ENCODE data around the gene OPCML.

Gene OPCML

GRCh38 chr11:133207995-133208394, 324.3 kb downstream of the OPCML start:
- TF ChIP-seq ZNF70 (CRISPR knock-in tag; IDR thresholded peaks at IDR 0.05) (no peak), ZNF8 (CRISPR knock-in tag; IDR thresholded peaks at IDR 0.05) (no peak), ESRRG (CRISPR knock-in tag; IDR thresholded peaks at IDR 0.05) (no peak), RARB (CRISPR knock-in tag; IDR thresholded peaks at IDR 0.05) (no peak), POU6F1 (CRISPR knock-in tag; IDR thresholded peaks at IDR 0.05; ENCODE audit: borderline replicate concordance, low read depth) (no peak), PPARA (CRISPR knock-in tag; IDR thresholded peaks at IDR 0.05; ENCODE audit: borderline replicate concordance) (no peak), ARNTL (CRISPR knock-in tag; IDR thresholded peaks at IDR 0.05; ENCODE audit: borderline replicate concordance, low read depth) (no peak), ZFP3 (CRISPR knock-in tag; IDR thresholded peaks at IDR 0.05) (no peak), BACH2 (CRISPR knock-in tag; IDR thresholded peaks at IDR 0.05; ENCODE audit: borderline replicate concordance) (no peak), ZC3H10 (CRISPR knock-in tag; IDR thresholded peaks at IDR 0.05) (no peak), PATZ1 (CRISPR knock-in tag; IDR thresholded peaks at IDR 0.05; ENCODE audit: borderline replicate concordance) (no peak), CSDC2 (CRISPR knock-in tag; IDR thresholded peaks at IDR 0.05) (no peak)
- ATAC-seq = no peak

- TF ChIP-seq CSRNP3 (CRISPR knock-in tag; IDR thresholded peaks at IDR 0.05) (no peak), CREB5 (CRISPR knock-in tag; IDR thresholded peaks at IDR 0.05; ENCODE audit: low read depth) (no peak), RARB (CRISPR knock-in tag; IDR thresholded peaks at IDR 0.05) (no peak), CSDC2 (CRISPR knock-in tag; IDR thresholded peaks at IDR 0.05) (no peak), ZNF565 (CRISPR knock-in tag; conservative IDR thresholded peaks at IDR 0.05; ENCODE audit: low read depth) (no peak), TCF4 (CRISPR knock-in tag; IDR thresholded peaks at IDR 0.05; ENCODE audit: borderline replicate concordance) (no peak), ARNTL (CRISPR knock-in tag; IDR thresholded peaks at IDR 0.05; ENCODE audit: borderline replicate concordance, low read depth) (no peak), ZFP3 (CRISPR knock-in tag; IDR thresholded peaks at IDR 0.05) (no peak), PATZ1 (CRISPR knock-in tag; IDR thresholded peaks at IDR 0.05; ENCODE audit: borderline replicate concordance) (no peak), OSR1 (CRISPR knock-in tag; IDR thresholded peaks at IDR 0.05) (no peak)
- no peak for ATAC-seq
Observed at GRCh38 chr11:133206313-133207005, 325.8 kb downstream of the OPCML start.

- ATAC-seq = no peak
- TF ChIP-seq, protein P1, sequence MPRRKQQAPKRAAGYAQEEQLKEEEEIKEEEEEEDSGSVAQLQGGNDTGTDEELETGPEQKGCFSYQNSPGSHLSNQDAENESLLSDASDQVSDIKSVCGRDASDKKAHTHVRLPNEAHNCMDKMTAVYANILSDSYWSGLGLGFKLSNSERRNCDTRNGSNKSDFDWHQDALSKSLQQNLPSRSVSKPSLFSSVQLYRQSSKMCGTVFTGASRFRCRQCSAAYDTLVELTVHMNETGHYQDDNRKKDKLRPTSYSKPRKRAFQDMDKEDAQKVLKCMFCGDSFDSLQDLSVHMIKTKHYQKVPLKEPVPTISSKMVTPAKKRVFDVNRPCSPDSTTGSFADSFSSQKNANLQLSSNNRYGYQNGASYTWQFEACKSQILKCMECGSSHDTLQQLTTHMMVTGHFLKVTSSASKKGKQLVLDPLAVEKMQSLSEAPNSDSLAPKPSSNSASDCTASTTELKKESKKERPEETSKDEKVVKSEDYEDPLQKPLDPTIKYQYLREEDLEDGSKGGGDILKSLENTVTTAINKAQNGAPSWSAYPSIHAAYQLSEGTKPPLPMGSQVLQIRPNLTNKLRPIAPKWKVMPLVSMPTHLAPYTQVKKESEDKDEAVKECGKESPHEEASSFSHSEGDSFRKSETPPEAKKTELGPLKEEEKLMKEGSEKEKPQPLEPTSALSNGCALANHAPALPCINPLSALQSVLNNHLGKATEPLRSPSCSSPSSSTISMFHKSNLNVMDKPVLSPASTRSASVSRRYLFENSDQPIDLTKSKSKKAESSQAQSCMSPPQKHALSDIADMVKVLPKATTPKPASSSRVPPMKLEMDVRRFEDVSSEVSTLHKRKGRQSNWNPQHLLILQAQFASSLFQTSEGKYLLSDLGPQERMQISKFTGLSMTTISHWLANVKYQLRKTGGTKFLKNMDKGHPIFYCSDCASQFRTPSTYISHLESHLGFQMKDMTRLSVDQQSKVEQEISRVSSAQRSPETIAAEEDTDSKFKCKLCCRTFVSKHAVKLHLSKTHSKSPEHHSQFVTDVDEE (CRISPR knock-in tag; IDR thresholded peaks at IDR 0.05) = no peak
- TF ChIP-seq ZNF70 (CRISPR knock-in tag; IDR thresholded peaks at IDR 0.05) (no peak), TCF4 (CRISPR knock-in tag; IDR thresholded peaks at IDR 0.05; ENCODE audit: borderline replicate concordance) (no peak), OSR1 (CRISPR knock-in tag; IDR thresholded peaks at IDR 0.05) (no peak), CSDC2 (CRISPR knock-in tag; IDR thresholded peaks at IDR 0.05) (no peak), ZFP30 (CRISPR knock-in tag; IDR thresholded peaks at IDR 0.05) (no peak), ESRRG (CRISPR knock-in tag; IDR thresholded peaks at IDR 0.05) (no peak), ZFP3 (CRISPR knock-in tag; IDR thresholded peaks at IDR 0.05) (no peak), CSRNP3 (CRISPR knock-in tag; IDR thresholded peaks at IDR 0.05) (no peak), POU6F1 (CRISPR knock-in tag; IDR thresholded peaks at IDR 0.05; ENCODE audit: borderline replicate concordance, low read depth) (no peak), TOX (CRISPR knock-in tag; IDR thresholded peaks at IDR 0.05; ENCODE audit: borderline replicate concordance) (no peak), ZNF565 (CRISPR knock-in tag; conservative IDR thresholded peaks at IDR 0.05; ENCODE audit: low read depth) (no peak)
Observed at GRCh38 chr11:133204158-133204557, 328.1 kb downstream of the OPCML start.

Measured in SK-N-SH treated with all-trans-retinoic acid at 6 μM for 48 hours (cell line).